ENCODE results near the gene GOLGA6L26. TPM values are rescaled to one million over a fixed set of nuclear protein-coding genes. Genes with fewer than 3 reads are reported as not detected.
"Not testable (repeated sequence)": the region's sequence is repeated elsewhere in the genome, so short reads cannot be mapped to it uniquely, and the experiment has no call there.

Gene GOLGA6L26, protein sequence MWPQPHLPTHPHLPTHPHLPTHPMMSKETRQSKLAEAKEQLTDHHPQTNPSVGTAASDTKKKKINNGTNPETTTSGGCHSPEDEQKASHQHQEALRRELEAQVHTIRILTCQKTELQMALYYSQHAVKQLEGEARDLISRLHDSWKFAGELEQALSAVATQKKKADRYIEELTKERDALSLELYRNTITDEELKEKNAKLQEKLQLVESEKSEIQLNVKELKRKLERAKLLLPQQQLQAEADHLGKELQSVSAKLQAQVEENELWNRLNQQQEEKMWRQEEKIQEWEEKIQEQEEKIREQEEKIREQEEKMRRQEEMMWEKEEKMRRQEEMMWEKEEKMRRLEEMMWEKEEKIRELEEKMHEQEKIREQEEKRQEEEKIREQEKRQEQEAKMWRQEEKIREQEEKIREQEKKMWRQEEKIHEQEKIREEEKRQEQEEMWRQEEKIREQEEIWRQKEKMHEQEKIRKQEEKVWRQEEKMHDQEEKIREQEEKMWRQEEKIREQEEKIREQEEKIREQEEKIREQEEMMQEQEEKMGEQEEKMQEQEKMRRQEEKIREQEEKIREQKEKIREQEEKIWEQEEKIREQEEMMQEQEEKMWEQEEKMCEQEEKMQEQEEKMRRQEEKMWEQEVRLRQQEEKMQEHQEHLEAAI
- total RNA-seq (not detected), polyA plus RNA-seq (not detected)
- long read RNA-seq, donor 1 = 0 reads
- long read RNA-seq, donor 2 = 0 reads
- long read RNA-seq, donor 3 = 0 reads
- long read RNA-seq, donor 4 = 0 reads
- long read RNA-seq, donor 5 = 0 reads

DNA sequence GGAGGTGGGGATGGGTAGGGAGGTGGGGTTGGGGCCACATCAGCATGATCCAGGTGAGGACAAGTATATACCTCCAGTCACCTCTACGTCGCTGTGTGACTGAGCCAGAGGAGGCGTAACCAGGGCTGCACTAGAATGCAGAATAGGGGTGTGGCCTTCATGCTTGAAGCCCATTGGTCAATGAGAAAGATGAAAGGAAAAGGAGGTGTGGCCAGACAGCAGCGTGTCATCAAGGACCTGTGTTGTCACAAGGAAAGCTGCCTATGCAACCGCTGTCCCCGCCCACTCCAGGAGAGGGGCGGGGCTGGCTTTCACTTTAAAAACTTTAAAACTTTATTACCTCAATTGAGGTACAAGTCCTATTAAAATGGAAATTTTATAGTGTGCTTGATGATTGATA, at the start of gene GOLGA6L26:
TSS of gene GOLGA6L26 (minus strand) at position 101 of the 400 bp plus-strand sequence. CDS start at position 40, 61 bp downstream.
- WGBS, 2 donors = no CpG with 5 or more reads among the region's 7 CpGs
- H3K9me3 ChIP-seq (ENCODE audit: control insufficient read depth in 4 of 4, insufficient read depth in 3 of 4, low read length in 3 of 4); H3K9ac ChIP-seq (ENCODE audit: insufficient read depth in 1 of 2, low read length in 2 of 2); H3K27ac ChIP-seq (ENCODE audit: low read depth in 1 of 2, low read length in 1 of 2); H3K4me3 ChIP-seq; DNase-seq; H3K27me3 ChIP-seq (ENCODE audit: control insufficient read depth in 3 of 3, insufficient read depth in 3 of 3, low read length in 2 of 3); ATAC-seq (ENCODE audit: insufficient read depth, low FRiP score); H3K36me3 ChIP-seq (ENCODE audit: control insufficient read depth in 4 of 4, insufficient read depth in 4 of 4, low read length in 4 of 4); H3K4me1 ChIP-seq (ENCODE audit: control insufficient read depth in 5 of 5, insufficient read depth in 5 of 5, low read length in 5 of 5): not testable (repeated sequence)

DNA sequence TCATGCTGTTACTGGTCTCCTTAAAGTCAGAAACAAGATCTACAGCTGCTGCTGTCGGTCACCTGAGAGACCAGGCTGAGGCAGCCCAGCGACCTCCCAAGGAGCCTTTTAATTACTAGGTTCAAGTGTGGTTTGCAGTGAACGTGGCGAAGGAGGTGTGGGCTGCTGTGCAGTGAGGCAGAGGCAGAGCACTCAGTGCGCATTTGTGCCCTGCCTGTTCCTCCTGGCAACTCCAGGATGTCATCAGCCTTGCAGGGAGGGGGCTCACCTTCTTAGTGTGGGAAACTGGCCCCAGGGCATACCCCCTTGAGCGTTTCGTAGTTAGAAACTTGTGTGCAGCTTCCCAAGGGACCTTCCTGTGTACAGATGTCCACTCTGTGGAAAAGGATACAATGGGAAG, 47.2 kb upstream of the GOLGA6L26 start:
- not testable (repeated sequence) for H3K4me1 ChIP-seq (ENCODE audit: control insufficient read depth in 5 of 5, insufficient read depth in 5 of 5, low read length in 5 of 5); ATAC-seq (ENCODE audit: insufficient read depth, low FRiP score); H3K9me3 ChIP-seq (ENCODE audit: control insufficient read depth in 4 of 4, insufficient read depth in 3 of 4, low read length in 3 of 4); H3K36me3 ChIP-seq (ENCODE audit: control insufficient read depth in 4 of 4, insufficient read depth in 4 of 4, low read length in 4 of 4); H3K27me3 ChIP-seq (ENCODE audit: control insufficient read depth in 3 of 3, insufficient read depth in 3 of 3, low read length in 2 of 3); H3K4me3 ChIP-seq; H3K9ac ChIP-seq (ENCODE audit: insufficient read depth in 1 of 2, low read length in 2 of 2); H3K27ac ChIP-seq (ENCODE audit: low read depth in 1 of 2, low read length in 1 of 2); DNase-seq
- 61 to 72% methylated on average over 7 of the region's 7 CpGs for WGBS, 2 donors

GRCh38 chr15:23380700-23381099, 46.7 kb upstream of the GOLGA6L26 start:
- H3K4me1 ChIP-seq (ENCODE audit: control insufficient read depth in 5 of 5, insufficient read depth in 5 of 5, low read length in 5 of 5); H3K36me3 ChIP-seq (ENCODE audit: control insufficient read depth in 4 of 4, insufficient read depth in 4 of 4, low read length in 4 of 4); ATAC-seq (ENCODE audit: insufficient read depth, low FRiP score); H3K4me3 ChIP-seq; H3K27ac ChIP-seq (ENCODE audit: low read depth in 1 of 2, low read length in 1 of 2); H3K9ac ChIP-seq (ENCODE audit: insufficient read depth in 1 of 2, low read length in 2 of 2); H3K9me3 ChIP-seq (ENCODE audit: control insufficient read depth in 4 of 4, insufficient read depth in 3 of 4, low read length in 3 of 4); H3K27me3 ChIP-seq (ENCODE audit: control insufficient read depth in 3 of 3, insufficient read depth in 3 of 3, low read length in 2 of 3); DNase-seq: not testable (repeated sequence)
- 61 to 64% methylated on average over 4 of the region's 4 CpGs for WGBS, 2 donors

GRCh38 chr15:23378946-23379345, 45.0 kb upstream of the GOLGA6L26 start:
- not testable (repeated sequence) for DNase-seq; H3K4me3 ChIP-seq; H3K27ac ChIP-seq (ENCODE audit: low read depth in 1 of 2, low read length in 1 of 2); H3K9ac ChIP-seq (ENCODE audit: insufficient read depth in 1 of 2, low read length in 2 of 2); H3K9me3 ChIP-seq (ENCODE audit: control insufficient read depth in 4 of 4, insufficient read depth in 3 of 4, low read length in 3 of 4); H3K27me3 ChIP-seq (ENCODE audit: control insufficient read depth in 3 of 3, insufficient read depth in 3 of 3, low read length in 2 of 3); H3K36me3 ChIP-seq (ENCODE audit: control insufficient read depth in 4 of 4, insufficient read depth in 4 of 4, low read length in 4 of 4); H3K4me1 ChIP-seq (ENCODE audit: control insufficient read depth in 5 of 5, insufficient read depth in 5 of 5, low read length in 5 of 5); ATAC-seq (ENCODE audit: insufficient read depth, low FRiP score)
- WGBS, 2 donors = 91% methylated on average over 13 of the region's 13 CpGs

DNA sequence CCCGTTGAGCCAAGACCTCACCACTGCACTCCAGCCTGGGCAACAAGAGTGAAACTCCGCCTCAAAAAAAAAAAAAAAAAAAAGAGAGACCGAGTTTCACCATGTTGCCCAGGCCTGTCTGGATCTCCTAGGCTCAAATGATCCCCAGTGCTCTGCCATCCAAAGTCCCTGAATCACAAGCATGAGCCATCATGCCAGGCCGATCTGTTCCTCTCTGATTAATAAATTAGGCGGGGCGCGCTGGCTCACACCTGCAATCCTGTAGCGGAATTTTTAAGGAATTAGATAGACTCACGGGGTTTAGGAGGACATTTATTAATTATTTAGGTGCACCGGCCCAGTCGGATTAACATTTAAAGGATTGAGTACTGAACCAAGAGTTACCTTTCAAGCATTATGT, 40.2 kb upstream of the GOLGA6L26 start:
- 93 to 97% methylated on average over 9 to 11 of the region's 11 CpGs for WGBS, 2 donors
- not testable (repeated sequence) for ATAC-seq (ENCODE audit: insufficient read depth, low FRiP score); H3K4me1 ChIP-seq (ENCODE audit: control insufficient read depth in 5 of 5, insufficient read depth in 5 of 5, low read length in 5 of 5); H3K36me3 ChIP-seq (ENCODE audit: control insufficient read depth in 4 of 4, insufficient read depth in 4 of 4, low read length in 4 of 4); H3K27me3 ChIP-seq (ENCODE audit: control insufficient read depth in 3 of 3, insufficient read depth in 3 of 3, low read length in 2 of 3); DNase-seq; H3K9me3 ChIP-seq (ENCODE audit: control insufficient read depth in 4 of 4, insufficient read depth in 3 of 4, low read length in 3 of 4); H3K4me3 ChIP-seq; H3K9ac ChIP-seq (ENCODE audit: insufficient read depth in 1 of 2, low read length in 2 of 2); H3K27ac ChIP-seq (ENCODE audit: low read depth in 1 of 2, low read length in 1 of 2)

GRCh38 chr15:23372891-23373600, 39.0 kb upstream of the GOLGA6L26 start:
- not testable (repeated sequence) for DNase-seq; H3K36me3 ChIP-seq (ENCODE audit: control insufficient read depth in 4 of 4, insufficient read depth in 4 of 4, low read length in 4 of 4); H3K27me3 ChIP-seq (ENCODE audit: control insufficient read depth in 3 of 3, insufficient read depth in 3 of 3, low read length in 2 of 3); H3K4me3 ChIP-seq; H3K9me3 ChIP-seq (ENCODE audit: control insufficient read depth in 4 of 4, insufficient read depth in 3 of 4, low read length in 3 of 4); H3K4me1 ChIP-seq (ENCODE audit: control insufficient read depth in 5 of 5, insufficient read depth in 5 of 5, low read length in 5 of 5); H3K27ac ChIP-seq (ENCODE audit: low read depth in 1 of 2, low read length in 1 of 2); H3K9ac ChIP-seq (ENCODE audit: insufficient read depth in 1 of 2, low read length in 2 of 2); ATAC-seq (ENCODE audit: insufficient read depth, low FRiP score)
- 96 to 97% methylated on average over 40 of the region's 40 CpGs for WGBS, 2 donors
